IMR-90 (cell line): ENCODE measurements around the gene COPZ1. TPM values are rescaled to one million over a fixed set of nuclear protein-coding genes. Genes with fewer than 3 reads are reported as not detected.
A peak's percentile ranks its signal among the peaks of the same experiment; 100 is the strongest.

Source experiments
- ATAC-seq: fragments of 200-7000 bp; cut with Tn5 transposase; 2 replicates; pipeline ENCODE4 v1.9.1; 2020; ENCODE audit warnings: low read depth, mild to moderate bottlenecking, moderate library complexity
- BruUV-seq: library from RNA; stranded (reverse); fragments of 400-500 nt; replicated peaks from 2 replicates; lab custom pipeline; 2021; lab: Mats Ljungman, UMichigan
- CTCF ChIA-PET: fragments of 300-600 bp; formaldehyde crosslinking; extraction: SDS; loops from one replicate; lab custom pipeline; 2021; ENCODE audit warnings: antibody characterized with exemption; lab: Yijun Ruan, JAX
- POLR2A ChIA-PET: fragments of 300-600 bp; sonication (Branson Sonifier 250); formaldehyde crosslinking; loops from one replicate; lab custom pipeline; 2022; ENCODE audit warnings: antibody characterized with exemption; ENCODE audit not compliant: unreplicated experiment; lab: Charles Lee
- DNase-seq: peaks from one replicate; pipeline ENCODE4 v3.0.0; 2013
- H2AFZ ChIP-seq: replicated peaks from 2 replicates; pipeline ENCODE3; 2013; ENCODE audit warnings: low read length, mild to moderate bottlenecking; ENCODE audit not compliant: poor library complexity
- H2AK5ac ChIP-seq: 2 replicates; pipeline ENCODE4 v1.6.1; 2013; ENCODE audit warnings: low read depth, low read length, inconsistent platforms
- H2AK9ac ChIP-seq: replicated peaks from 2 replicates; pipeline ENCODE3; 2013; ENCODE audit warnings: mild to moderate bottlenecking, low read depth, low read length, moderate library complexity; ENCODE audit not compliant: poor library complexity
- H2BK120ac ChIP-seq: 2 replicates; pipeline ENCODE4 v1.6.1; 2013; ENCODE audit warnings: low read depth, low read length, inconsistent platforms
- H2BK15ac ChIP-seq: 3 replicates; pipeline ENCODE4 v1.6.1; 2013; ENCODE audit warnings: low read depth, low read length, inconsistent platforms
- H2BK20ac ChIP-seq: 2 replicates; pipeline ENCODE4 v1.6.1; 2013; ENCODE audit warnings: low read depth, mild to moderate bottlenecking, inconsistent platforms, low read length, moderate library complexity
- H2BK5ac ChIP-seq: 2 replicates; pipeline ENCODE4 v1.6.1; 2013; ENCODE audit warnings: mild to moderate bottlenecking, low read depth, low read length, inconsistent platforms; ENCODE audit not compliant: poor library complexity, severe bottlenecking
- H3K14ac ChIP-seq: replicated peaks from 2 replicates; pipeline ENCODE4 v1.6.1; 2013; ENCODE audit warnings: low read depth, low read length, inconsistent platforms
- H3K18ac ChIP-seq: 2 replicates; pipeline ENCODE4 v1.6.1; 2013; ENCODE audit warnings: low read depth, low read length, control low read depth
- H3K23ac ChIP-seq: 2 replicates; pipeline ENCODE4 v1.6.1; 2013; ENCODE audit warnings: low read depth, low read length, inconsistent platforms
- H3K27ac ChIP-seq: 2 replicates; pipeline ENCODE4 v1.5.1; 2013; ENCODE audit warnings: mild to moderate bottlenecking, control low read depth, low read length; ENCODE audit not compliant: insufficient read depth
- H3K27me3 ChIP-seq: 2 replicates; pipeline ENCODE4 v1.6.1; 2013; ENCODE audit warnings: low read length; ENCODE audit not compliant: control insufficient read depth, insufficient read depth
- H3K36me3 ChIP-seq: 2 replicates; pipeline ENCODE4 v1.6.1; 2013; ENCODE audit warnings: low read length, mixed read lengths; ENCODE audit not compliant: control insufficient read depth, insufficient read depth
- H3K4ac ChIP-seq: 2 replicates; pipeline ENCODE4 v1.6.1; 2013; ENCODE audit warnings: low read depth, low read length, inconsistent platforms
- H3K4me1 ChIP-seq: 2 replicates; pipeline ENCODE4 v1.6.1; 2013; ENCODE audit warnings: low read length, mixed read lengths; ENCODE audit not compliant: control insufficient read depth, insufficient read depth
- H3K4me2 ChIP-seq: 2 replicates; pipeline ENCODE4 v1.6.1; 2013; ENCODE audit warnings: low read depth, mild to moderate bottlenecking, control low read depth, low read length, moderate library complexity
- H3K4me3 ChIP-seq: 2 replicates; pipeline ENCODE4 v1.5.1; 2013; ENCODE audit warnings: low read depth, mild to moderate bottlenecking, control low read depth, low read length, moderate library complexity; ENCODE audit not compliant: insufficient read depth
- H3K56ac ChIP-seq: 2 replicates; pipeline ENCODE4 v1.6.1; 2013; ENCODE audit warnings: low read length, inconsistent platforms; ENCODE audit not compliant: insufficient read depth; ENCODE audit errors: extremely low read depth
- H3K79me1 ChIP-seq, 2 experiments: 2 replicates each; pipeline ENCODE4 v1.6.1; 2013; ENCODE audit warnings: low read length in 2 of 2, inconsistent platforms in 1 of 2, low read depth in 1 of 2
- H3K9ac ChIP-seq: 2 replicates; pipeline ENCODE4 v1.6.1; 2013; ENCODE audit warnings: low read depth, low read length, control low read depth
- H3K9me1 ChIP-seq: 2 replicates; pipeline ENCODE4 v1.6.1; 2013; ENCODE audit warnings: low read length, inconsistent platforms; ENCODE audit not compliant: insufficient read depth
- H3K9me3 ChIP-seq: 2 replicates; pipeline ENCODE4 v1.6.1; 2013; ENCODE audit warnings: low read length; ENCODE audit not compliant: control insufficient read depth, insufficient read depth
- H4K20me1 ChIP-seq: 2 replicates; pipeline ENCODE4 v1.6.1; 2013; ENCODE audit warnings: low read length, inconsistent platforms; ENCODE audit not compliant: insufficient read depth
- H4K5ac ChIP-seq: 2 replicates; pipeline ENCODE4 v1.6.1; 2013; ENCODE audit warnings: mild to moderate bottlenecking, low read depth, low read length, control low read depth
- H4K8ac ChIP-seq, 2 experiments: 2 replicates each; pipeline ENCODE4 v1.6.1; 2013; ENCODE audit warnings: low read depth in 2 of 2, low read length in 2 of 2, control low read depth in 1 of 2, inconsistent platforms in 1 of 2
- H4K91ac ChIP-seq: 2 replicates; pipeline ENCODE4 v1.6.1; 2013; ENCODE audit warnings: low read depth, low read length, inconsistent platforms; ENCODE audit not compliant: insufficient read depth
- CEBPB ChIP-seq: IDR thresholded peaks from 2 replicates; pipeline ENCODE4 v1.6.1; 2012; ENCODE audit warnings: low read depth, low read length, improper control_type of control experiment
- CHD1 ChIP-seq: IDR thresholded peaks from 2 replicates; pipeline ENCODE4 v1.6.1; 2012; ENCODE audit warnings: low read depth, low read length, improper control_type of control experiment
- FOS ChIP-seq: fragments of 150-350 bp; IDR thresholded peaks from 2 replicates; pipeline ENCODE4 v1.6.1; 2016; ENCODE audit warnings: low read depth, low read length
- MAZ ChIP-seq: IDR thresholded peaks from 2 replicates; pipeline ENCODE4 v1.6.1; 2012; ENCODE audit warnings: low read depth, mild to moderate bottlenecking, low read length, improper control_type of control experiment, moderate library complexity, borderline replicate concordance
- MXI1 ChIP-seq: IDR thresholded peaks from 2 replicates; pipeline ENCODE4 v1.6.1; 2012; ENCODE audit warnings: low read depth, mild to moderate bottlenecking, low read length, moderate library complexity, borderline replicate concordance
- POLR2A ChIP-seq: IDR thresholded peaks from 2 replicates; pipeline ENCODE4 v1.6.1; 2012; ENCODE audit warnings: mild to moderate bottlenecking, low read depth, low read length
- RAD21 ChIP-seq: IDR thresholded peaks from 2 replicates; pipeline ENCODE4 v1.6.1; 2012; ENCODE audit warnings: low read length, improper control_type of control experiment
- RCOR1 ChIP-seq: IDR thresholded peaks from 2 replicates; pipeline ENCODE4 v1.6.1; 2012; ENCODE audit warnings: mild to moderate bottlenecking, low read length, improper control_type of control experiment; ENCODE audit not compliant: insufficient replicate concordance
- RFX5 ChIP-seq: IDR thresholded peaks from 2 replicates; pipeline ENCODE4 v1.8.0; 2012; ENCODE audit warnings: low read depth, mild to moderate bottlenecking, low read length, moderate library complexity
- SMC3 ChIP-seq: fragments of 150-350 bp; IDR thresholded peaks from 2 replicates; pipeline ENCODE4 v1.6.1; 2016; ENCODE audit warnings: low read depth, mild to moderate bottlenecking, antibody characterized with exemption, low read length, moderate library complexity
- WGBS, 2 experiments: methylation state at CpG; one replicate each; pipeline versions ENCODE4 v1.1.5 to v1.1.7; 2013; ENCODE audit warnings: missing lambda C conversion rate in 2 of 2; ENCODE audit not compliant: insufficient read length in 1 of 2; ENCODE audit errors: extremely low coverage in 2 of 2; 5-methylcytosine and 5-hydroxymethylcytosine counted together
- dilution Hi-C: fragments of 300-500 bp; cut with HindIII; formaldehyde crosslinking; loops from one replicate; pipeline ENCODE4 v1.14.3; 2018; ENCODE audit warnings: low sequenced_read_pairs; ENCODE audit not compliant: unreplicated experiment
- in situ Hi-C: fragments of 300-500 bp; cut with MboI; formaldehyde crosslinking; loops from 3 replicates; pipeline ENCODE4 v1.14.3; 2019; ENCODE audit warnings: low sequenced_read_pairs, inconsistent platforms, mixed read lengths
- intact Hi-C: fragments of 100-400 bp; cut with micrococcal nuclease; formaldehyde crosslinking; loops from 2 replicates; pipeline ENCODE4 v1.10.0; 2022
- polyA plus RNA-seq, 3 experiments: library from polyadenylated mRNA; depleted of rRNA; stranded (reverse); fragments of >200 nt; gene quantifications; 2 replicates each; pipeline ENCODE4 v1.2.3, GENCODE V29; 2012; ENCODE audit warnings: low replicate concordance in 1 of 3
- total RNA-seq: library from RNA; depleted of rRNA; stranded (reverse); fragments of >200 nt; gene quantifications from 2 replicates; pipeline ENCODE4 v1.2.3, GENCODE V29; 2012
- TF ChIP-seq, protein P1 (sequence below): fragments of 150-350 bp; IDR thresholded peaks from 2 replicates; pipeline ENCODE4 v1.6.1; 2017; ENCODE audit warnings: mild to moderate bottlenecking, antibody characterized with exemption, low read length, low read depth
- TF ChIP-seq, protein P2 (sequence below): fragments of 150-350 bp; IDR thresholded peaks from 2 replicates; pipeline ENCODE4 v1.6.1; 2016; ENCODE audit warnings: low read depth, mild to moderate bottlenecking, low read length, moderate library complexity, borderline replicate concordance

Gene COPZ1
- total and polyA plus RNA-seq, 2 of the 4 experiments (the other 2 are of a cell fraction): 187 to 382 TPM

DNA sequence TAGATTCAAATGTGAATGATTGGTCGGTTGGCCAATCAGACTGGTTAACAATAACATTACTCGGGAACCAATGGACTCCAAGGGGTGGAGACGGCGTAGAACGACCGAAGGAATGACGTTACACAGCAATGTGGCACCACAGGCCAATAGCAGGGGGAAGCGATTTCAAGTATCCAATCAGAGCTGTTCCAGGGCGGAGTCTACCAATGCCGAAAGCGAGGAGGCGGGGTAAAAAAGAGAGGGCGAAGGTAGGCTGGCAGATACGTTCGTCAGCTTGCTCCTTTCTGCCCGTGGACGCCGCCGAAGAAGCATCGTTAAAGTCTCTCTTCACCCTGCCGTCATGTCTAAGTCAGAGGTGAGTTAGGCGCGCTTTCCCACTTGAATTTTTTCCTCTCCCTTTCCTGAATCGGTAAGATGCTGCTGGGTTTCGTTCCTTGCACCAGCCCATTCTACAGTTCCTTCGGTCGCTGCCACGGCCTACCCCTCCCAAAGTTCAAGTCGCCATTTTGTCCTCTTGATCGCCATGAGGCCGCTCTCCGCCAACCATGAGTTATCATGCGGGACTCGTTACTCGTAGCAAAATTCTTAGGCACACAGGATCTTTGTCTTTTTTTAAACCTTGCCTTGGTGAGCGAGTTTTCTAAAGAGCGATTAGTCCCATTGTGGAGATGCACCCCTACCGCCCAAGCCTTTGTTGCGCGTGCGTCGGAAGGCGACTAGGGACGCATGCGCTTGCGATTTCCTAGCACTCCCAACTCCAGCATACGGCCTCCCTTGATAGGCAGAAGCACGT is 44.3 kb upstream of the COPZ1 start, which contains the start of gene HNRNPA1:
HNRNPA1 (plus strand) TSS at position 259 of the 793 bp plus-strand sequence; CDS start at position 341, 82 bp downstream.
- intact Hi-C loops (loop anchor here (1.0 kb wide), 2 partner anchors 45 to 79 kb away; partner anchors contain the start of gene COPZ1), in situ Hi-C loops (no loop called here), dilution Hi-C loops (no loop called here)
- H3K27me3 ChIP-seq: no peaks in the 10 kb centered on the region
- WGBS, 2 experiments: 0% methylated on average over 28 of the region's 48 CpGs; no CpG with 5 or more reads in 1 of the 2 experiments
- H3K23ac ChIP-seq: peak within 1 kb of the TSS; percentile 99
- H2BK5ac ChIP-seq: peak within 1 kb of the TSS; percentile 88
- CTCF ChIA-PET: interaction anchor here (1.0 to 1.4 kb wide), 2 partner anchors 28 to 64 kb away, joined by 3 to 5 read pairs; no protein-coding TSS in a partner anchor
- peak within 1 kb of the TSS; percentile 99 for H2AK9ac ChIP-seq
- POLR2A ChIA-PET: interaction anchor here (0.6 to 1.0 kb wide), 4 partner anchors 18 to 1631 kb away, joined by 3 to 6 read pairs (median 4); no protein-coding TSS in a partner anchor
- H2BK120ac ChIP-seq: peak within 1 kb of the TSS; percentile 75
- H4K91ac ChIP-seq: peak within 1 kb of the TSS; percentile 94
- H3K18ac ChIP-seq: peak within 1 kb of the TSS; percentile 59
- peak within 1 kb of the TSS; percentile 86 for H3K4me2 ChIP-seq
- H3K9ac ChIP-seq: peak within 1 kb of the TSS; percentile 93
- H3K9me3 ChIP-seq: no peaks in the 10 kb centered on the region
- H4K8ac ChIP-seq: peak within 1 kb of the TSS; percentile 93 to 96
- peak; percentile 100 for DNase-seq
- peaks cover 27% of the 10 kb centered on the region for H3K36me3 ChIP-seq
- H4K5ac ChIP-seq: peak within 1 kb of the TSS; percentile 82
- no TSS peak for BruUV-seq
- peaks cover under 1 to 34% of the 10 kb centered on the region in 2 experiments for H3K79me1 ChIP-seq
- peak within 1 kb of the TSS; percentile 96 for H2AK5ac ChIP-seq
- H3K4ac ChIP-seq: peak within 1 kb of the TSS; percentile 96
- H3K27ac ChIP-seq: peak within 1 kb of the TSS; percentile 82
- TF ChIP-seq MAZ (no peak), RFX5 (no peak), FOS (peak; percentile 87), RAD21 (0 out of 2 replicates have a peak, but pooled peaks have one; percentile 11), SMC3 (no peak), POLR2A (peak; percentile 99), CEBPB (0 out of 2 replicates have a peak, but pooled peaks have one; percentile 33), RCOR1 (no peak), CHD1 (0 out of 2 replicates have a peak, but pooled peaks have one; percentile 78), MXI1 (peak; percentile 83)
- TF ChIP-seq, protein P1, sequence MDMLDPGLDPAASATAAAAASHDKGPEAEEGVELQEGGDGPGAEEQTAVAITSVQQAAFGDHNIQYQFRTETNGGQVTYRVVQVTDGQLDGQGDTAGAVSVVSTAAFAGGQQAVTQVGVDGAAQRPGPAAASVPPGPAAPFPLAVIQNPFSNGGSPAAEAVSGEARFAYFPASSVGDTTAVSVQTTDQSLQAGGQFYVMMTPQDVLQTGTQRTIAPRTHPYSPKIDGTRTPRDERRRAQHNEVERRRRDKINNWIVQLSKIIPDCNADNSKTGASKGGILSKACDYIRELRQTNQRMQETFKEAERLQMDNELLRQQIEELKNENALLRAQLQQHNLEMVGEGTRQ: peak; percentile 35; the same call in 1 of the 2 replicates
- TF ChIP-seq, protein P2, sequence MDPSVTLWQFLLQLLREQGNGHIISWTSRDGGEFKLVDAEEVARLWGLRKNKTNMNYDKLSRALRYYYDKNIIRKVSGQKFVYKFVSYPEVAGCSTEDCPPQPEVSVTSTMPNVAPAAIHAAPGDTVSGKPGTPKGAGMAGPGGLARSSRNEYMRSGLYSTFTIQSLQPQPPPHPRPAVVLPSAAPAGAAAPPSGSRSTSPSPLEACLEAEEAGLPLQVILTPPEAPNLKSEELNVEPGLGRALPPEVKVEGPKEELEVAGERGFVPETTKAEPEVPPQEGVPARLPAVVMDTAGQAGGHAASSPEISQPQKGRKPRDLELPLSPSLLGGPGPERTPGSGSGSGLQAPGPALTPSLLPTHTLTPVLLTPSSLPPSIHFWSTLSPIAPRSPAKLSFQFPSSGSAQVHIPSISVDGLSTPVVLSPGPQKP: no peak
- peaks cover 54% of the 10 kb centered on the region for H4K20me1 ChIP-seq
- H3K4me3 ChIP-seq: peak within 1 kb of the TSS; percentile 63
- ATAC-seq: peak; percentile 88
- no peaks in the 10 kb centered on the region for H3K9me1 ChIP-seq
- H3K4me1 ChIP-seq: peaks cover 3% of the 10 kb centered on the region
- peak within 1 kb of the TSS; percentile 98 for H3K14ac ChIP-seq
- peak within 1 kb of the TSS; percentile 71; the same call in 1 of the 3 replicates for H2BK15ac ChIP-seq
- H2AFZ ChIP-seq: peak within 1 kb of the TSS; percentile 94
- peak within 1 kb of the TSS; percentile 70; the same call in 1 of the 2 replicates for H2BK20ac ChIP-seq
- peak within 1 kb of the TSS; percentile 97 for H3K56ac ChIP-seq
